Ovary (tissue), 9 donors: Measurements from ENCODE around the gene SLC22A12. TPM values are rescaled to one million over a fixed set of nuclear protein-coding genes. Genes with fewer than 3 reads are reported as not detected.

ENCODE experiments used
- DNase-seq, 5 donors: peaks; one replicate each; pipeline ENCODE4 v3.0.0-alpha.2; 2019 to 2020
- H3K27ac ChIP-seq, 2 donors: fragments of 200-600 bp; one replicate each; pipeline versions ENCODE4 v1.5.1 to v1.8.0; 2019 to 2022
- H3K27me3 ChIP-seq: fragments of 200-600 bp; one replicate; pipeline ENCODE4 v1.8.0; 2022
- H3K36me3 ChIP-seq: fragments of 200-600 bp; sonication (generic); one replicate; pipeline ENCODE4 v1.5.1; 2019
- H3K4me1 ChIP-seq: one replicate; pipeline ENCODE4 v1.8.1; 2013; ENCODE audit warnings: mild to moderate bottlenecking, moderate library complexity; ENCODE audit not compliant: insufficient read depth
- H3K4me3 ChIP-seq: fragments of 200-600 bp; sonication (generic); one replicate; pipeline ENCODE4 v1.5.1; 2017
- H3K9me3 ChIP-seq, 2 donors: fragments of 200-600 bp in 1 of 2; sonication (generic) in 1 of 2; one replicate each; pipeline versions ENCODE4 v1.5.1 to v1.8.1; 2013 to 2019; ENCODE audit warnings: mild to moderate bottlenecking in 1 of 2, moderate library complexity in 1 of 2
- CTCF ChIP-seq, 3 donors: fragments of 450-650 bp in 2 of 3; fragments of 200-600 bp in 1 of 3; IDR thresholded peaks; one replicate each; pipeline versions ENCODE4 v1.5.1 to v1.8.0; 2016 to 2022; ENCODE audit warnings: antibody characterized with exemption in 3 of 3, mild to moderate bottlenecking in 1 of 3
- EP300 ChIP-seq: sonication (generic); formaldehyde crosslinking; IDR thresholded peaks from one replicate; pipeline ENCODE4 v1.6.1; 2017; ENCODE audit warnings: antibody characterized with exemption
- POLR2A ChIP-seq: fragments of 450-650 bp; IDR thresholded peaks from one replicate; pipeline ENCODE4 v1.6.1; 2017; ENCODE audit warnings: antibody characterized with exemption, mild to moderate bottlenecking, moderate library complexity
- WGBS, 3 donors: extraction: QIAGEN DNeasy Blood & Tissue Kit in 1 of 3; methylation state at CpG; one replicate each; pipeline versions ENCODE4 v1.1.5 to v1.1.7; 2013 to 2017; 5-methylcytosine and 5-hydroxymethylcytosine counted together
- intact Hi-C, 4 donors: fragments of 100-400 bp; cut with DNase I; formaldehyde crosslinking; loops; one replicate each; pipeline versions ENCODE4 v1.11.0 to v1.15.1; 2022 to 2023
- polyA plus RNA-seq, 2 donors: library from polyadenylated mRNA; stranded (reverse); fragments of 200-250 nt in 1 of 2; fragments of 350-450 nt in 1 of 2; fragmentation: Illumina TruSeq in 1 of 2; extraction: RNeasy Lipid Tissue Mini Kit (QIAGEN cat#74804) in 1 of 2; gene quantifications; one replicate each; pipeline ENCODE4 v1.2.3, GENCODE V29; 2013 to 2014
- total RNA-seq, 7 donors: library from RNA; depleted of rRNA in 2 of 7; stranded (reverse); fragments of >200 nt in 2 of 7; fragmentation: NEBNext Ultra II Directional in 3 of 7; extraction: Animal tissue kit (Norgen Biotek cat#: 25700) in 3 of 7; gene quantifications; one replicate each; pipeline versions ENCODE4 v1.1.0 to v1.2.4, GENCODE V29; 2016 to 2023
- donor health status: DM: no; HTN: no; CAD: no; lungs with moderate emphysema.
- donor health status: DM: no; HTN: no; CAD: no.
- donor health status: Bipolar disorder and iron deficiency.
- donor health status: DM: yes; HTN: yes; CAD: no.
- donor health status: DM: no; HTN: no; CAD: no.
- donor health status: DM: yes; HTN: yes; CAD: no.

SLC22A12 gene
- total and polyA plus RNA-seq, 9 donors, result not detected

DNA sequence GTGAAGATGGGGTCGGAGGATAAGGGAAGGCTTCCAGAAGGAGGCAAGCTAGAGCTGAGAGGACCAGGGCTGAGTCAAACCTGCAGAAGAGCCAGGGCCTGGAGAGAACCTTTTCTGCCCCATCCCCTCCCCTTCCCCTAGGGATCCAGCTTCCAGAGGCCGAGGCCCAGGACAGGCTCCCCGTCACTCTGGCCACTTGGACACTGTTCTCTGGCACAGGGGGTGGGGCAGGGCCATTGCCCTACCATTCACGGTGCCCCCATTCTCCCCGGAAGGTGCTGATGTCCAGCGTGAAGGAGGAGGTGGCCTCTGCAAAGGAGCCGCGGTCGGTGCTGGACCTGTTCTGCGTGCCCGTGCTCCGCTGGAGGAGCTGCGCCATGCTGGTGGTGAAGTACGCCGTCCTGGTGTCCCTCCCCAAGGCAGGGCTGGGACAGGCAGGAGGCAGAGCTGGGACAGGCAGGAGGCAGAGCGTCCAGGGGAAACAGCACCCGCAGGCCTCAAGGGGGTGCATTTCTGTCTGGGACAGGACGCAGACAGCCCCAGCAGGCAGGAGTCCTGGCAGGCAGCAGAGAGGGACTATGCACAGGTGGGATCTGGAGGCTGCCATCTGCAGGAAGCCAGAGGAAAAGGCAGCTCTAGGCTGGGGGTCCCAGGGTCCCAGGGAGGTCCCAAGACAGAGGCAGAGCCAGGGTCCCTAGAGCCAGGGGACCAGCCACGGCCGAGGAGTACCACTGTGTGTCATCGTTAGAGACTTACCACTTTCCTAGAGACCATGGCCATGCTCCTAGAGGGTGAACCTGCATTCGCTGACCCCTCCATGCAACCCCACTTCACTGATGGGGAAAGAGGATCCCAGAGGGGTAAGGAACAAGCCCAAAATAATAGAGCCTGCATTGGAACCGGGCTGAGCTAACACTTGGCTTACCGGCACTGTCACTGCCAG, 25.8 kb upstream of the SLC22A12 start:
- no peak overlapping the region for H3K4me3 ChIP-seq
- no peak for TF ChIP-seq EP300
- TF ChIP-seq POLR2A, result no peak
- no peak for TF ChIP-seq CTCF (IDR thresholded peaks at IDR 0.05)
- no peaks in the 10 kb centered on the region for H3K27me3 ChIP-seq
- DNase-seq, result no peak
- no peak overlapping the region for H3K27ac ChIP-seq
- no peaks in the 10 kb centered on the region for H3K36me3 ChIP-seq
- no peaks in the 10 kb centered on the region for H3K9me3 ChIP-seq
- intact Hi-C loops, result no loop called here
- peaks cover 2% of the 10 kb centered on the region for H3K4me1 ChIP-seq
- 89 to 94% (median 91%) methylated on average over 24 of the region's 24 CpGs for WGBS, 3 donors

DNA sequence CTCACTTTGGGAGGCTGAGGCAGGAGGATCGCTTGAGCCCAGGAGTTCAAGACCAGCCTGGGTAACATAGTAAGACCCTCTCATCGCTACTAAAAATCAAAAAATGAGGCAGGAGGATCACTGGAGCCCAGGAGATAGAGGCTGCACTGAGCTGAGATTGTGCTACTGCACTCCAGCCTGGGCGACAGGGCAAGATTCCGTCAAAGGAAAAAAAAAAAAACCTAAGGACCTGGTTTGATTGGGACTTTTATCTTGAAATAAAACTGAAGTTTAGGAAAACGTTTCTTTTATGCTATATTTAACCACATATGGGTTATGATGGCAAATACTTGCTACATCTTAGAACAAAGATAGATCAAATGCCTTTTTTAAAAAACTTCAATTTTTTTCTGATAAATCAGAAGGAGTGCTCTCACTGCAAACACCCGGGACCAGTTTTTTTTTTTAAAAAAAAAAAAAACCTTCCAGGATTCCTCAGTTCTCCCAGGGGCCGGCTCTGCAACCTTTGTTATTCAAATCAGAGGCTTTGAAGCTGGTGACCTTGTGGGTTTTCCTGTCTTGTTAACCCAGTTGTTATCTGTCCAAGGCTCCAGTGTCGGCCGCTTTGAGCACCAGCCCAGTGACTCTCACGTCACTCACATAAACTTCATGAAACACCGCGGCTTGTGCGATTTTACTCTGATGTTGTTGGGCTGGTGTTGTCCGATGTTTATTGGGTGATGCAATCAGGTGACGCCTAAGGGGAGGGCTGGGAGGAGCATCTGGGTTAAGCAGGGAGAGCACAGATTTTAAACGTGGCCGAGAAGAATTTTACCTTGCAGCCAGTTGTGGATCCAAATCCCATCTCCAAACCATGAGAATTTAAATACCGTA, 24.7 kb upstream of the SLC22A12 start:
- peaks cover 2% of the 10 kb centered on the region for H3K4me1 ChIP-seq
- 16 to 18% (median 17%) methylated on average over 18 of the region's 18 CpGs for WGBS, 3 donors
- no peaks in the 10 kb centered on the region for H3K9me3 ChIP-seq
- intact Hi-C loops, result no loop called here
- H3K4me3 ChIP-seq, result no peak overlapping the region
- no peaks in the 10 kb centered on the region for H3K27me3 ChIP-seq
- DNase-seq, result peak; percentile 59 to 86 (median 78)
- TF ChIP-seq CTCF (IDR thresholded peaks at IDR 0.05), result no peak
- no peaks in the 10 kb centered on the region for H3K36me3 ChIP-seq
- peak overlapping the region; percentile 26 to 62 for H3K27ac ChIP-seq

GRCh38 chr11:64566915-64567891, 23.8 kb upstream of the SLC22A12 start:
- DNase-seq, result peak in 1 of 5 donors; percentile 53
- Histone ChIP-seq H3K4me3 (no peak overlapping the region), H3K9me3 (no peaks in the 10 kb centered on the region), H3K27ac (peak overlapping the region; percentile 26 to 62), H3K4me1 (peaks cover 2% of the 10 kb centered on the region), H3K27me3 (no peaks in the 10 kb centered on the region), H3K36me3 (no peaks in the 10 kb centered on the region)
- WGBS, 3 donors, result 82 to 84% (median 83%) methylated on average over 30 of the region's 30 CpGs
- TF ChIP-seq CTCF (IDR thresholded peaks at IDR 0.05), result no peak
- TF ChIP-seq POLR2A, result no peak
- TF ChIP-seq EP300, result no peak
- intact Hi-C loops, result no loop called here
